ENCODE measurements around the gene FABP2. TPM values are rescaled to one million over a fixed set of nuclear protein-coding genes. Genes with fewer than 3 reads are reported as not detected.
"Not testable (repeated sequence)": the region's sequence is repeated elsewhere in the genome, so short reads cannot be mapped to it uniquely, and the experiment has no call there.

FABP2 gene
- total RNA-seq, 4 donors from 2014 or later = not detected

- DNase-seq (ENCODE audit: low spot score in 2 of 2) = no peak
- WGBS = 17% methylated on average over 3 of the region's 3 CpGs
Observed at GRCh38 chr4:119286377-119287002, 35.4 kb downstream of the FABP2 start.

GRCh38 chr4:119284876-119285780, 36.8 kb downstream of the FABP2 start:
- DNase-seq (ENCODE audit: low spot score in 2 of 2) = no peak
- 16% methylated on average over 4 of the region's 4 CpGs for WGBS
- peaks cover 23% of the 10 kb centered on the region for H3K4me1 ChIP-seq
- peaks cover 6% of the 10 kb centered on the region for H3K36me3 ChIP-seq
- H3K9me3 ChIP-seq = no peaks in the 10 kb centered on the region
- H3K27me3 ChIP-seq = no peaks in the 10 kb centered on the region
- H3K27ac ChIP-seq = no peak overlapping the region
- no peak overlapping the region for H3K4me3 ChIP-seq
- TF ChIP-seq POLR2AphosphoS5 (IDR thresholded peaks at IDR 0.05) = no peak
- TF ChIP-seq POLR2A (IDR thresholded peaks at IDR 0.05) = no peak
- no peak for TF ChIP-seq EP300 (IDR thresholded peaks at IDR 0.05)
- TF ChIP-seq, protein P1, sequence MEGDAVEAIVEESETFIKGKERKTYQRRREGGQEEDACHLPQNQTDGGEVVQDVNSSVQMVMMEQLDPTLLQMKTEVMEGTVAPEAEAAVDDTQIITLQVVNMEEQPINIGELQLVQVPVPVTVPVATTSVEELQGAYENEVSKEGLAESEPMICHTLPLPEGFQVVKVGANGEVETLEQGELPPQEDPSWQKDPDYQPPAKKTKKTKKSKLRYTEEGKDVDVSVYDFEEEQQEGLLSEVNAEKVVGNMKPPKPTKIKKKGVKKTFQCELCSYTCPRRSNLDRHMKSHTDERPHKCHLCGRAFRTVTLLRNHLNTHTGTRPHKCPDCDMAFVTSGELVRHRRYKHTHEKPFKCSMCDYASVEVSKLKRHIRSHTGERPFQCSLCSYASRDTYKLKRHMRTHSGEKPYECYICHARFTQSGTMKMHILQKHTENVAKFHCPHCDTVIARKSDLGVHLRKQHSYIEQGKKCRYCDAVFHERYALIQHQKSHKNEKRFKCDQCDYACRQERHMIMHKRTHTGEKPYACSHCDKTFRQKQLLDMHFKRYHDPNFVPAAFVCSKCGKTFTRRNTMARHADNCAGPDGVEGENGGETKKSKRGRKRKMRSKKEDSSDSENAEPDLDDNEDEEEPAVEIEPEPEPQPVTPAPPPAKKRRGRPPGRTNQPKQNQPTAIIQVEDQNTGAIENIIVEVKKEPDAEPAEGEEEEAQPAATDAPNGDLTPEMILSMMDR (IDR thresholded peaks at IDR 0.05) = peak in 1 of 2 donors; percentile 1

More at GRCh38 chr4:119286377-119287002, 35.4 kb downstream of the FABP2 start:
- Histone ChIP-seq H3K36me3 (no peaks in the 10 kb centered on the region), H3K4me3 (no peak overlapping the region), H3K4me1 (peaks cover 23% of the 10 kb centered on the region), H3K27me3 (no peaks in the 10 kb centered on the region), H3K9me3 (no peaks in the 10 kb centered on the region), H3K27ac (no peak overlapping the region)
- no peak for TF ChIP-seq EP300 (IDR thresholded peaks at IDR 0.05)
- TF ChIP-seq, protein P1 (IDR thresholded peaks at IDR 0.05) = peak; percentile 34 to 46

GRCh38 chr4:119281393-119281792, 40.5 kb downstream of the FABP2 start:
- H3K27ac ChIP-seq = no peak overlapping the region
- no peak overlapping the region for H3K4me3 ChIP-seq
- peaks cover 21% of the 10 kb centered on the region for H3K4me1 ChIP-seq
- WGBS = 59% methylated on average over 2 of the region's 2 CpGs
- no peaks in the 10 kb centered on the region for H3K27me3 ChIP-seq
- peaks cover 9% of the 10 kb centered on the region for H3K36me3 ChIP-seq
- no peak for DNase-seq (ENCODE audit: low spot score in 2 of 2)
- H3K9me3 ChIP-seq = no peaks in the 10 kb centered on the region
- TF ChIP-seq POLR2A (IDR thresholded peaks at IDR 0.05) (no peak), EP300 (IDR thresholded peaks at IDR 0.05) (no peak), POLR2AphosphoS5 (IDR thresholded peaks at IDR 0.05) (no peak)
- TF ChIP-seq, protein P1 (IDR thresholded peaks at IDR 0.05) = no peak

DNA sequence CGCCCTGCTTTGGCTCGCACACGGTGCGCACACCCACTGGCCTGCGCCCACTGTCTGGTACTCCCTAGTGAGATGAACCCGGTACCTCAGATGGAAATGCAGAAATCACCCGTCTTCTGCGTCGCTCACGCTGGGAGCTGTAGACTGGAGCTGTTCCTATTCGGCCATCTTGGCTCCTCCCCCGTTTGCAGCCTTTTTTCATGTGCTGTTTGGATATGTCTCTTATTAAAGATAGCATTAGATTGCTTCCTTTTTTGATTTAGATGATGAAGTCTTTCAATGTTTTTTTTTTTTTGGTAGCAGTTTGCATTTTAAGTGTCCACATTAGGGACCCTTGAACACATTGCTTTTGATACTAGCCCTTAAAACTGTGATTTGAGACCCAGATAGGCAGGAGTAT, 42.0 kb downstream of the FABP2 start:
- not testable (repeated sequence) for H3K27ac ChIP-seq; H3K9me3 ChIP-seq; H3K36me3 ChIP-seq; H3K4me3 ChIP-seq; DNase-seq (ENCODE audit: low spot score in 2 of 2); H3K4me1 ChIP-seq; H3K27me3 ChIP-seq
- WGBS = 97% methylated on average over 12 of the region's 12 CpGs

DNA sequence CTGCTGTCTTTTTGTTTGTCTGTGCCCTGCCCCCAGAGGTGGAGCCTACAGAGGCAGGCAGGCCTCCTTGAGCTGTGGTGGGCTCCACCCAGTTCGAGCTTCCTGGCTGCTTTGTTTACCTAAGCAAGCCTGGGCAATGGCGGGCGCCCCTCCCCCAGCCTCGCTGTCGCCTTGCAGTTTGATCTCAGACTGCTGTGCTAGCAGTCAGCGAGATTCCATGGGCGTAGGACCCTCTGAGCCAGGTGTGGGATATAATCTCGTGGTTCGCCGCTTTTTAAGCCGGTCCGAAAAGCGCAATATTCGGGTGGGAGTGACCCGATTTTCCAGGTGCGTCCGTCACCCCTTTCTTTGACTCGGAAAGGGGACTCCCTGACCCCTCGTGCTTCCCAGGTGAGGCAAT, 42.4 kb downstream of the FABP2 start:
- not testable (repeated sequence) for H3K27me3 ChIP-seq; H3K36me3 ChIP-seq; H3K27ac ChIP-seq; H3K4me1 ChIP-seq; H3K9me3 ChIP-seq; H3K4me3 ChIP-seq; DNase-seq (ENCODE audit: low spot score in 2 of 2)
- WGBS = 85% methylated on average over 18 of the region's 19 CpGs

GRCh38 chr4:119271361-119272085, 50.4 kb downstream of the FABP2 start:
- no peaks in the 10 kb centered on the region for H3K9me3 ChIP-seq
- no peak for TF ChIP-seq POLR2AphosphoS5 (IDR thresholded peaks at IDR 0.05)
- TF ChIP-seq EP300 (IDR thresholded peaks at IDR 0.05) = no peak
- no peak for TF ChIP-seq POLR2A (IDR thresholded peaks at IDR 0.05)
- TF ChIP-seq, protein P1 (IDR thresholded peaks at IDR 0.05) = no peak
- H3K4me3 ChIP-seq = no peak overlapping the region
- WGBS = 86% methylated on average over 6 of the region's 6 CpGs
- no peak for DNase-seq (ENCODE audit: low spot score in 2 of 2)
- H3K4me1 ChIP-seq = peaks cover 2% of the 10 kb centered on the region
- peaks cover 30% of the 10 kb centered on the region for H3K36me3 ChIP-seq
- H3K27ac ChIP-seq = no peak overlapping the region
- no peaks in the 10 kb centered on the region for H3K27me3 ChIP-seq

Data from suprapubic skin (tissue), 4 donors.